Left lobe of liver (tissue), 2 donors: ENCODE measurements around the gene HDHD3. TPM values are rescaled to one million over a fixed set of nuclear protein-coding genes. Genes with fewer than 3 reads are reported as not detected.
"Not testable (repeated sequence)": the region's sequence is repeated elsewhere in the genome, so short reads cannot be mapped to it uniquely, and the experiment has no call there.

Experiments used
- ATAC-seq: fragments of 200-7000 bp; cut with Tn5 transposase; one replicate; pipeline ENCODE4 v1.9.1; 2020; ENCODE audit warnings: mild to moderate bottlenecking, moderate library complexity
- DNase-seq: peaks from one replicate; pipeline ENCODE4 v3.0.0-alpha.2; 2020; ENCODE audit warnings: low spot score
- total RNA-seq: library from RNA; stranded (reverse); gene quantifications from one replicate; pipeline ENCODE4 v1.2.1, GENCODE V29; 2021
- donor health status: DM: no; HTN: no; CAD: no; lungs with moderate emphysema.
- donor health status: DM: no; HTN: yes; CAD: no.

The HDHD3 gene
- total RNA-seq = 76.9 TPM

GRCh38 chr9:113376634-113377567, at the start of gene HDHD3:
TSS of gene HDHD3 (minus strand) at chr9:113376986. CDS start at chr9:113374354, 2,632 bp downstream.
- ATAC-seq (peak; percentile 85), DNase-seq (peak; percentile 87)

DNA sequence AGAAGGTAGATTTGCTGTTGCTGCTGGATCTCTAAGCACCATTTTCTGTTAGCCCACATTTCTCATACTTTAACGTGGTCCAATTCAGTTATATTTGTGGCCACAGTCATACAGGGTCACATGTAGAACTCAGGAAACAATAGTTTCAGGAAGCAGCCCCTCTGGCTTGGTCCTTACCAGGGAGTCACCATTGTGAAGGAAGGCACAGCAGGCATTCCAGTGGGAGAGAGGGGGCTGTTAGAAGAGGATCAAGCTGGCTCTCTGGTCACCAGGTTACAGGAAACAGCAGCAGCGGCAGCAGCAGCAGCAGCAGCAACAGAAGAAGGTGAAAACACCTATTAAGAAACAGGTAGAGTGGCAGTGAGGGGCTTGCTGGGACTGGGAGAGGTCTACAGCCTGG, 48.3 kb upstream of the HDHD3 start:
- ATAC-seq = no peak
- no peak for DNase-seq

DNA sequence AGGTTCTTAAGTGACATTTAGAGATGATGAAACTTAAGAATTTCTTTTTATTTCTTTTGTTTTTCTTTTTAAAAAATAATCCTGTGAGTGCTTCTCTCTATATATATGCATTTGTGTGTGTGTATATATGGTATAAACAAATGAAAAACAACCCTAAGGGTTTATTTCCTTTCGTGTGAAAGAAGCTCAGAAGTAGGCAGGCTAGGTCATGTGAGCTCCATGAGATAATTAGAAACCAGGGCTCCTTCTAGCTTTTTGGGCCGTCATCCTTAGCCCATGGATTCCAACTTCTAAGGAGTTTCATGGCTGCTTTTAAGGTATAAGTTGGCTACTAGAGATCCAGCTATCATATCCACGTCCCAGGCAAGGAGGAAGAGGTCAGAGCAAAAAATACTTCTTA, 44.9 kb upstream of the HDHD3 start:
- ATAC-seq = no peak
- DNase-seq = no peak

GRCh38 chr9:113417370-113417769, 40.6 kb upstream of the HDHD3 start:
- ATAC-seq = no peak
- no peak for DNase-seq

GRCh38 chr9:113416149-113416721, 39.4 kb upstream of the HDHD3 start:
- no peak for DNase-seq
- ATAC-seq = peak; percentile 50

DNA sequence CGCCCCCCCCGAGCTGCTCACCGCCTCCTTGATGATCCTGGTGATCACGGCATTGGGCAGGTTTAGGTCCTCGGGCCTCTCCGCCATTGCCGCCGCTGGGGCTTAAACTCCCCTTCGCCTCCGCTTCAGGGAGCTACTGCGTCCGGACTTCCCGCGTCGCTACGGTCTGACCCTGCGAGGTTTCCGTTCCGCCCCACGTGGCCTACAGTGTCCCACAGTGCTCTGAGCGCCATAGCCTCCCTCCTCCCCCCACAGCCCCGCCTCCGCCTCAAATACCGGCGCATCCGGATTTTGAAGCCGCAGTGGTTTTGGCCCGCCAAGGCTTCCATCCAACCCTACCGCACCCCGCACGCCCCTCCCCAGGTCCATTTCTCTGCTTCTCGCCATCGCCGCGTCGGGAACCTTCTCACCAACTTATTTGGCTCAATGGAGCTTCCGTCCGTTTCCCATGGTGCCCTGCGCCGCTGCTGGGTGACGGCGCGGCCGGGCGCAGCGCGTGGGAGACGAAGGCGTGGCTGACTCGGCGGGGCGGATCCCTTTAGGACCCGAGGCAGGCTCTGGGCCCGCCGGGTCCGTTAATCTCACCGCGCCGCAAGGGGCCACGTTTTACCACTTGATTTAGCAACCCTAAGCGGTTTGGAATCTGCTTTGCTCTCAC, 33.5 kb upstream of the HDHD3 start, which contains the start of the genes C9orf43 and POLE3:
C9orf43 (plus strand) TSS at position 541 of the 658 bp plus-strand sequence. CDS start 2,747 bp downstream, outside the sequence.
POLE3 (minus strand) TSS at position 469 of the 658 bp plus-strand sequence; CDS start at position 87, 382 bp downstream.
- ATAC-seq (peak; percentile 94), DNase-seq (peak; percentile 94)

DNA sequence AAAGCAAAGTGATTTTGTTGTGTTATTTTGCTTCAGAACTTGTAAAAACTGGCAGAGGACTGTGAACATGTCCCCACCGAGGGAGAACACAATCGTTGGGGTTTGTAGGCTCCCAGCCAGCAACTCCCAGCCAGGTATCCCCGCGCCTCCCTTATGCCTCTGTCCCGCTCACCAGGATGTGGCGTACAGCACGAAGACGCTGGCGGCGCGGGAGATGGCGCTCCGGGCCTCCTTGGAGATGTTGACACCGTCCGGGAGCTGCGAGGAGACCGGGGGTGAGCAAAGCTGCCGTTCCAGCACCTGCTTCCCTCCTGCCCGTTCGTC, 33.1 kb upstream of the HDHD3 start:
- no peak for ATAC-seq
- DNase-seq = no peak

GRCh38 chr9:113409481-113409880, 32.7 kb upstream of the HDHD3 start:
- DNase-seq = no peak
- ATAC-seq = no peak

DNA sequence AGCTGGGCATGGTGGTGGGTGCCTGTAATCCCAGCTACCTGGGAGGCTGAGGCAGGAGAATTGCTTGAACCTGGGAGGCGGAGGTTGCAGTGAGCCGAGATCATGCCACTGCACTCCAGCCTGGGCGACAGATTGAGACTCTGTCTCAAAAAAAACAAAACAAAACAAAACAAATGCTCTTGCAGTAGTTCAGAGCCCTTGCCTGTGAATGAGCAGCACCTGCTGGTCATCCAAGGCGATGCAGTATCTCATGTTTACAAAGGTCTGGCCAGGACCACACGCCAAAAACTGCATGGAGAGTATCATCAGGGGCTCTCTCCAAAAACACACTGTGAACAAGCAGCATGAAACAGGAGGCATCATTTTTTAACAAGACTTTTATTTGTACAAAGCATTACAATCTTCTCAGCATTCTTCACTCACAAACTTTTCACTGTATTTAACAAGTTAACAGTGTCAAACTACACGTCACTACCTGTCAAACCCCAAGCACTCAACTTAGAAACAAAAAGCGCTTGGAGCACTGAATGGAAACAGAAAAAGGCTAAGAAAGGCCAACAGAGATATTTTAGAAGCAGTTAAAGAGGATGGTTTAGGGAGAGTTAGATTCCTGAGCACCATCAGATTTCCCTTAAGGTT, 30.2 kb upstream of the HDHD3 start:
- DNase-seq (peak; percentile 74), ATAC-seq (peak; percentile 65)

GRCh38 chr9:113406353-113406752, 29.6 kb upstream of the HDHD3 start:
- not testable (repeated sequence) for ATAC-seq, DNase-seq

GRCh38 chr9:113403646-113404045, 26.9 kb upstream of the HDHD3 start:
- ATAC-seq (no peak), DNase-seq (no peak)

DNA sequence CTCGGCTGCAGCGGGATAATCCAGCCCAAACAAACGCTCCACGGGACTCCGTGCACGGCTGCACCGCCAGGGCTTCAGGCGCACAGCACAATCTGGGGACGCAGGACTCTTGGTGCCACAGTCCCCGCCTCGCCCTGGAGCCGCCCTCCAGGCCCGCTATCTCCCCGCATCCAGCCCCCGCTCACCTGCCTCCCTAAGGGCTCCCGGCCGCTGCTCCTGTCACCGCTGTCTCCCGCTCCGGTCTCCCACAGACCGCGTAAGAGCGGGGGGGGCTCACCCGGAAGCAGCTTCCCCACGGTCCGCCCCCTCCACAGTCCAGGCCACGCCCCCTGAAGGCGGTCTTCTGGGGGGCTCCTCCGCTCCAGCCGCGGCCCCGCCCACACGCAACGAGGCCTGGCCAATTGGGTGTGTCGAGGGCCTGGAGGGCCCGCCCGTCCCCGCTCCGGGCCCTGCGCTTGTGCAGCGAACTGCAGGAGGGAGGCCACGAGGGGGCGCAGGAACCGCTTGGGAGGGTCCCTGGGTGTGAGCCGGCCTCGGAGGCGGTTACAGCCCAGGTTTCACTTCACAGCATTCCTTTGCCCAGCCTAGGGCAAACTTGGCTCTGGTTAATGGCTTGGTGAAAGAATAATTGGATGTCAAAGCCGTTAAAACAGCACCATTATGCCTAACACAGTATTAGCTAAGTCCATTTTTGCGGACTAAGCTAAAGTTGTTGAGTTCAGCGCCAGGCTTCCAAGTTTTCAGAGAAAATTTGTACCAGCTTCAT, 24.4 kb upstream of the HDHD3 start, which contains the start of gene ALAD:
ALAD (minus strand) TSS at position 258 of the 766 bp plus-strand sequence. CDS start 7,725 bp downstream, outside the sequence.
- ATAC-seq (peak; percentile 92), DNase-seq (peak; percentile 100)

GRCh38 chr9:113399646-113400200, 22.9 kb upstream of the HDHD3 start:
- DNase-seq (peak; percentile 60), ATAC-seq (peak; percentile 29)

DNA sequence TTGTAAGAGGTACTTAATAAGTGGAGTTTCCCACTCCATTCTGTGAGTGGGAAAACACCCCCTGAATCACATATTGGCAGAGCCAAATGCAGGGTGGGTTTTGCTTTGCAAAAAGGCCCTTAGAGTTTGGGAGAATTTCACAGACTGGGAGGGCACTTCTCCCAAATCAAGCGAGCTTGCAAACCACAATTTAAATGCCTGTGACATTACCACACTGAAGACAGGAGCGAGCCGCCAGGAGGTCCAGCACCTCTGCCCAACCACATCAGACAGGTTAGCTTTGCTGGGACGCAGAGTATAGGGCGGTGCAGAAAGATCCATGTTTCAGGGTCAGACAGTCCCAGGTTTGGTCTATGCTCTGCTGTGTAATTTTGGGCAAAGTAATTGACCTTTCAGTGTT, 22.0 kb upstream of the HDHD3 start:
- ATAC-seq = peak; percentile 23
- peak; percentile 55 for DNase-seq

GRCh38 chr9:113397203-113397631, 20.4 kb upstream of the HDHD3 start:
- DNase-seq (no peak), ATAC-seq (no peak)

DNA sequence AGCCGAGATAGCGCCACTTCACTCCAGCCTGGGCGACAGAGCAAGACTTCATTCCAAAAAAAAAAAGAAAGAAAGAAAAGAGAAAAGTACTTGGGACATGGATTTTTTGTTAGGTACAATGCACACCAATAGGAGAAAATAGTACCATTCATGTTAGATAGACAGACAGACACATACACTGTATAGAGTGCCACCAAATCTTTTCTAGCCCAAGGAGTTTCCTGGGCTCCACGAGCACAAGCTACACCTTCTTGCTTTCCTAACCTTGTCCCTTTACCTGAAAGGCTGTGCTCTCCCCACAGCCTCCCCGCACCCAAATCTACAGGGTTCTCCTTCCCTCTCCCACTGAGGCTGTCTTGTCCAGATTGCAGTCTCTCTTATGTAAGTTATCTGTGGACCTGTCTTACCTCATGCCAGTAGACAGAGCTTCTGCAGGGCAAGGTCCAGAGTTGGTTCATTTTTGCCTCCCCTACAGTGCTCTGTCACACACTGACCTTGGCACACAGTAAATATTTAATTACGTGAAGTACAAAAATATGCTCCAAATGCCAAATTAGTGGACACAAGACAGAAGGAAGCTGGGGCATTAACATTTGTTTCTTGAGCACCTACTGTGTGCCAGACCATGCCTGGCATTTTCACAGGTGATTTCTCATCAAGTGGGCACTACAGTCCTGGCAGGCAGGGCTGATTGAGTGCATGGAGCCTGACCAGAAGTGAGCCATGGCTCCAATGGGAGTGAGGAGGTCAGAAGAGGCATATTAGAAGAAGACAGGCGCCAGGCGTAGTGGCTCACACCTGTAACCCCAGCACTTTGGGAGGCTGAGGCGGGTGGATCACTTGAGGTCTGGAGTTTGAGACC, 18.4 kb upstream of the HDHD3 start:
- DNase-seq (peak; percentile 83), ATAC-seq (peak; percentile 69)

DNA sequence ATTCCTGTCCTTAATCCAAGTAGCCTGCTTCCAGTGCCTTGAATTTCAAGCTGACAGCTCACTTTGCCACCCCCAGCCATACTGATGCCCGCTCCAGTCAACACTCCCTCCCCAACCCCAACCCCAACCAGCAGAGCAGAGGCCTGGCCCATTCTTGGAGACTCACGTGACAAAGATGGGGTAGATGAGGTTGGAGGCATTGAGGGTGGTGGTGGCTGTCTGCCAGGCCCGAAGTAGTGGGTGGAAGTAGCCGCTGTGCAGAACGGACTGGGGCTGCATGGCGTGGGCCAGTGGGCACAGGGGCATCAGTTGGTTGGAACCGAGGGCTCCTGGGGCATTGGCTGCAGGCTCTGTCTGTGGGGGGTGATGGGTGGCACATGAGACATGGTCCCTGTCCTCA, 16.5 kb upstream of the HDHD3 start:
- DNase-seq (no peak), ATAC-seq (no peak)

DNA sequence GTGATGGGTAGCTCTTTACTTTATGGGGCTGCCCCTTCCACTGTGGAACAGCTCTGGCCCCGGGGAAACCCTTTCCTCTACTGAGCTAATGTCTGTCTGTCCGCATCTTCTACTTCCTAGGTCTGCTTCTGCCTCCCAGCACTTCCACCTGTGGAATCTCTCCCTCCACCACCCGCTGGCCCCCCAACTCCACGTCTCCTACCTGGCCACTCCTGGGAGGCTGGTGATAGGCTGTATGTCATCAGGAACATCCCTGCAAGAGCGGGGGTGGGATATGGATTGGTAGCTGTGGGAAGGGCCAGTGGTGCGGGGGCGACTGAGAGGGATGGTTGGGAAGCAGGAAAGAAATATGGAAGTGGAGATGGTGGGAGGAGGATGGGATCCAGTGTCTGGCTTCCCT, 15.1 kb upstream of the HDHD3 start:
- DNase-seq = no peak
- ATAC-seq = no peak
